ENCODE results near the gene FAHD1. TPM values are rescaled to one million over a fixed set of nuclear protein-coding genes. Genes with fewer than 3 reads are reported as not detected.

FAHD1 gene
- total and polyA plus RNA-seq, 3 donors from 2014 or later, result 20.6 to 65.8 (median 57.5) TPM

GRCh38 chr16:1821861-1822611 is 5.0 kb upstream of the FAHD1 start:
- DNase-seq, result no peak

GRCh38 chr16:1822801-1823200 is 4.2 kb upstream of the FAHD1 start:
- Histone ChIP-seq H3K27me3 (no peaks in the 10 kb centered on the region), H3K36me3 (ENCODE audit: low read depth, missing control alignments) (no peaks in the 10 kb centered on the region), H3K27ac (no peak overlapping the region), H3K9me3 (no peaks in the 10 kb centered on the region), H3K4me3 (no peak overlapping the region), H3K4me1 (peaks cover 20% of the 10 kb centered on the region)
- no peak for TF ChIP-seq POLR2A (IDR thresholded peaks at IDR 0.05)
- TF ChIP-seq CTCF (IDR thresholded peaks at IDR 0.05), result no peak
- DNase-seq, result no peak
- intact Hi-C loops (cut with DNase I; ENCODE audit: low total_unique reads), result no loop called here
- WGBS, 2 donors, result 93 to 96% methylated on average over 8 to 16 of the region's 16 CpGs

More at GRCh38 chr16:1821861-1822611, 5.0 kb upstream of the FAHD1 start:
- intact Hi-C loops (cut with DNase I; ENCODE audit: low total_unique reads), result no loop called here
- WGBS, 2 donors, result 96 to 97% methylated on average over 15 to 23 of the region's 24 CpGs
- no peak for TF ChIP-seq POLR2A (IDR thresholded peaks at IDR 0.05)
- Histone ChIP-seq H3K36me3 (ENCODE audit: low read depth, missing control alignments) (no peaks in the 10 kb centered on the region), H3K9me3 (no peaks in the 10 kb centered on the region), H3K27ac (no peak overlapping the region), H3K27me3 (no peaks in the 10 kb centered on the region), H3K4me3 (no peak overlapping the region), H3K4me1 (peaks cover 19% of the 10 kb centered on the region)

- Histone ChIP-seq H3K27me3 (no peaks in the 10 kb centered on the region), H3K36me3 (ENCODE audit: low read depth, missing control alignments) (no peaks in the 10 kb centered on the region), H3K9me3 (no peaks in the 10 kb centered on the region), H3K27ac (no peak overlapping the region), H3K4me3 (no peak overlapping the region), H3K4me1 (peaks cover 31% of the 10 kb centered on the region)
- peak; percentile 83 for DNase-seq
- WGBS, 2 donors, result 56 to 64% methylated on average over 7 to 9 of the region's 9 CpGs
- TF ChIP-seq CTCF (IDR thresholded peaks at IDR 0.05), result no peak
- TF ChIP-seq POLR2A (IDR thresholded peaks at IDR 0.05), result no peak
- intact Hi-C loops (cut with DNase I; ENCODE audit: low total_unique reads), result no loop called here
Measured at GRCh38 chr16:1823821-1824220, 3.2 kb upstream of the FAHD1 start.

GRCh38 chr16:1825381-1825863 is 1.6 kb upstream of the FAHD1 start:
- peak overlapping the region; percentile 57 to 89 for H3K4me3 ChIP-seq
- TF ChIP-seq CTCF (IDR thresholded peaks at IDR 0.05) (no peak), POLR2A (IDR thresholded peaks at IDR 0.05) (no peak)
- H3K27ac ChIP-seq, result peak overlapping the region; percentile 7 to 85
- intact Hi-C loops (cut with DNase I; ENCODE audit: low total_unique reads), result no loop called here
- DNase-seq, result peak; percentile 83
- H3K27me3 ChIP-seq, result no peaks in the 10 kb centered on the region
- no peaks in the 10 kb centered on the region for H3K9me3 ChIP-seq
- WGBS, 2 donors, result 24 to 33% methylated on average over 11 to 15 of the region's 15 CpGs
- no peaks in the 10 kb centered on the region for H3K36me3 ChIP-seq (ENCODE audit: low read depth, missing control alignments)
- H3K4me1 ChIP-seq, result peaks cover 33% of the 10 kb centered on the region

GRCh38 chr16:1825864-1826690 is 929 bp upstream of the FAHD1 start:
- TF ChIP-seq POLR2A (IDR thresholded peaks at IDR 0.05) (no peak), CTCF (IDR thresholded peaks at IDR 0.05) (no peak)

More at GRCh38 chr16:1825864-1826690, 929 bp upstream of the FAHD1 start:
- peak overlapping the region; percentile 57 to 89 for H3K4me3 ChIP-seq
- H3K36me3 ChIP-seq (ENCODE audit: low read depth, missing control alignments), result no peaks in the 10 kb centered on the region
- no peak for DNase-seq
- 2 to 8% methylated on average over 17 to 67 of the region's 96 CpGs for WGBS, 2 donors
- H3K4me1 ChIP-seq, result peaks cover 33% of the 10 kb centered on the region
- no peaks in the 10 kb centered on the region for H3K27me3 ChIP-seq
- H3K9me3 ChIP-seq, result no peaks in the 10 kb centered on the region
- intact Hi-C loops (cut with DNase I; ENCODE audit: low total_unique reads), result no loop called here
- H3K27ac ChIP-seq, result peak overlapping the region in 1 of 2 donors; percentile 85
